Thyroid gland (tissue), 4 donors: ENCODE data around the gene ZIC4. TPM values are rescaled to one million over a fixed set of nuclear protein-coding genes. Genes with fewer than 3 reads are reported as not detected.

Experiments
- DNase-seq, 2 donors: peaks; one replicate each; pipeline ENCODE4 v3.0.0-alpha.2; 2019
- H3K27ac ChIP-seq, 3 donors: fragments of 200-600 bp; sonication (generic); 1 replicate in 2 of 3; 2 replicates in 1 of 3; pipeline ENCODE4 v1.5.1; 2016 to 2019; ENCODE audit warnings: mild to moderate bottlenecking in 1 of 3, moderate library complexity in 1 of 3
- H3K27me3 ChIP-seq: fragments of 200-600 bp; sonication (generic); one replicate; pipeline ENCODE4 v1.5.1; 2019
- H3K36me3 ChIP-seq, 2 donors: fragments of 200-600 bp; sonication (generic); one replicate each; pipeline ENCODE4 v1.5.1; 2016 to 2019
- H3K4me1 ChIP-seq, 2 donors: fragments of 200-600 bp; sonication (generic); one replicate each; pipeline ENCODE4 v1.5.1; 2017 to 2019
- H3K4me3 ChIP-seq, 3 donors: fragments of 200-600 bp; sonication (generic); replicated peaks in 1 of 3; 1 replicate in 2 of 3; 2 replicates in 1 of 3; pipeline ENCODE4 v1.5.1; 2016; ENCODE audit warnings: mild to moderate bottlenecking in 1 of 3
- H3K9me3 ChIP-seq: fragments of 200-600 bp; sonication (generic); one replicate; pipeline ENCODE4 v1.5.1; 2017
- CTCF ChIP-seq, 6 experiments: fragments of 200-600 bp in 3 of 6; fragments of 450-650 bp in 3 of 6; sonication (generic) in 3 of 6; IDR thresholded peaks; one replicate each; pipeline ENCODE4 v1.5.1; 2016 to 2019; ENCODE audit warnings: antibody characterized with exemption in 6 of 6, mild to moderate bottlenecking in 2 of 6, inconsistent platforms in 1 of 6, moderate library complexity in 1 of 6
- POLR2A ChIP-seq, 2 donors: fragments of 450-650 bp; IDR thresholded peaks; one replicate each; pipeline ENCODE4 v1.6.1; 2017; ENCODE audit warnings: antibody characterized with exemption in 2 of 2, mild to moderate bottlenecking in 2 of 2, moderate library complexity in 1 of 2
- WGBS, 2 donors: methylation state at CpG; one replicate each; pipeline ENCODE4 v1.1.5; 2017; 5-methylcytosine and 5-hydroxymethylcytosine counted together
- intact Hi-C: fragments of 100-400 bp; cut with DNase I; formaldehyde crosslinking; loops from one replicate; pipeline ENCODE4 v1.15.1; 2023
- total RNA-seq, 4 donors: library from RNA; depleted of rRNA; stranded (reverse); fragments of >200 nt; gene quantifications; one replicate each; pipeline ENCODE4 v1.2.3, GENCODE V29; 2016

ZIC4 gene
- total RNA-seq, 4 donors from 2014 or later, result not detected

GRCh38 chr3:147404800-147405230 lies 1.5 kb downstream of the ZIC4 start:
- Histone ChIP-seq H3K9me3 (no peaks in the 10 kb centered on the region), H3K4me3 (no peak overlapping the region), H3K27me3 (peaks cover 46% of the 10 kb centered on the region), H3K27ac (no peak overlapping the region), H3K36me3 (no peaks in the 10 kb centered on the region), H3K4me1 (peaks cover 0 to 13% of the 10 kb centered on the region in 2 donors)
- DNase-seq, result no peak
- TF ChIP-seq CTCF (IDR thresholded peaks at IDR 0.05) (no peak), POLR2A (IDR thresholded peaks at IDR 0.05) (no peak)
- intact Hi-C loops, result no loop called here
- WGBS, 2 donors, result 6 to 11% methylated on average over 10 to 16 of the region's 16 CpGs

GRCh38 chr3:147404000-147404799 lies 2.1 kb downstream of the ZIC4 start:
- intact Hi-C loops, result no loop called here
- Histone ChIP-seq H3K4me3 (no peak overlapping the region), H3K9me3 (no peaks in the 10 kb centered on the region), H3K4me1 (peaks cover 0 to 7% of the 10 kb centered on the region in 2 donors), H3K27ac (no peak overlapping the region), H3K27me3 (peaks cover 40% of the 10 kb centered on the region), H3K36me3 (no peaks in the 10 kb centered on the region)
- WGBS, 2 donors, result 36 to 37% methylated on average over 11 of the region's 11 CpGs
- no peak for TF ChIP-seq POLR2A (IDR thresholded peaks at IDR 0.05)
- TF ChIP-seq CTCF (IDR thresholded peaks at IDR 0.05), result no peak
- DNase-seq, result no peak

- DNase-seq, result no peak
- no peaks in the 10 kb centered on the region for H3K36me3 ChIP-seq
- H3K9me3 ChIP-seq, result no peaks in the 10 kb centered on the region
- H3K27ac ChIP-seq, result no peak overlapping the region
- intact Hi-C loops, result no loop called here
- WGBS, 2 donors, result 36 to 46% methylated on average over 5 of the region's 5 CpGs
- H3K4me3 ChIP-seq, result no peak overlapping the region
- TF ChIP-seq POLR2A (IDR thresholded peaks at IDR 0.05), result no peak
- TF ChIP-seq CTCF (IDR thresholded peaks at IDR 0.05), result no peak
- peaks cover 0 to 6% of the 10 kb centered on the region in 2 donors for H3K4me1 ChIP-seq
- H3K27me3 ChIP-seq, result peaks cover 40% of the 10 kb centered on the region
These were observed 2.8 kb downstream of the ZIC4 start for GRCh38 chr3:147403511-147403910.

GRCh38 chr3:147402159-147402558 lies 4.2 kb downstream of the ZIC4 start:
- intact Hi-C loops, result no loop called here
- Histone ChIP-seq H3K4me3 (no peak overlapping the region), H3K9me3 (no peaks in the 10 kb centered on the region), H3K36me3 (no peaks in the 10 kb centered on the region), H3K4me1 (peaks cover 0 to 1% of the 10 kb centered on the region in 2 donors), H3K27me3 (peaks cover 40% of the 10 kb centered on the region), H3K27ac (no peak overlapping the region)
- TF ChIP-seq CTCF (IDR thresholded peaks at IDR 0.05), result no peak
- TF ChIP-seq POLR2A (IDR thresholded peaks at IDR 0.05), result no peak
- WGBS, 2 donors, result 20 to 30% methylated on average over 5 of the region's 5 CpGs
- DNase-seq, result no peak

- WGBS, 2 donors, result 9 to 23% methylated on average over 1 of the region's 1 CpG
- Histone ChIP-seq H3K9me3 (no peaks in the 10 kb centered on the region), H3K36me3 (no peaks in the 10 kb centered on the region), H3K4me1 (peaks cover 0 to 1% of the 10 kb centered on the region in 2 donors), H3K27ac (no peak overlapping the region), H3K4me3 (no peak overlapping the region), H3K27me3 (peaks cover 41% of the 10 kb centered on the region)
- intact Hi-C loops, result no loop called here
- DNase-seq, result no peak
- TF ChIP-seq POLR2A (IDR thresholded peaks at IDR 0.05) (no peak), CTCF (IDR thresholded peaks at IDR 0.05) (no peak)
These were observed 4.9 kb downstream of the ZIC4 start for GRCh38 chr3:147401421-147401820.
